Activated CD4-positive, alpha-beta T cell treated with anti-CD3 and anti-CD28 coated beads, Interleukin-2, amount 50 U/mL, for 1 hour (primary cell): ENCODE data around the gene FAM163B.

Source experiments
- DNase-seq: peaks from one replicate; pipeline ENCODE4 v3.0.0-alpha.2; 2020

The FAM163B gene

GRCh38 chr9:133609311-133610098 lies at the start of gene FAM163B:
Gene FAM163B, minus strand, starts transcription at chr9:133609389. Its CDS starts 29,166 bp downstream, at chr9:133580223.
- peak; percentile 29 for DNase-seq

GRCh38 chr9:133657120-133657661 lies 48.0 kb upstream of the FAM163B start:
- DNase-seq = no peak

DNA sequence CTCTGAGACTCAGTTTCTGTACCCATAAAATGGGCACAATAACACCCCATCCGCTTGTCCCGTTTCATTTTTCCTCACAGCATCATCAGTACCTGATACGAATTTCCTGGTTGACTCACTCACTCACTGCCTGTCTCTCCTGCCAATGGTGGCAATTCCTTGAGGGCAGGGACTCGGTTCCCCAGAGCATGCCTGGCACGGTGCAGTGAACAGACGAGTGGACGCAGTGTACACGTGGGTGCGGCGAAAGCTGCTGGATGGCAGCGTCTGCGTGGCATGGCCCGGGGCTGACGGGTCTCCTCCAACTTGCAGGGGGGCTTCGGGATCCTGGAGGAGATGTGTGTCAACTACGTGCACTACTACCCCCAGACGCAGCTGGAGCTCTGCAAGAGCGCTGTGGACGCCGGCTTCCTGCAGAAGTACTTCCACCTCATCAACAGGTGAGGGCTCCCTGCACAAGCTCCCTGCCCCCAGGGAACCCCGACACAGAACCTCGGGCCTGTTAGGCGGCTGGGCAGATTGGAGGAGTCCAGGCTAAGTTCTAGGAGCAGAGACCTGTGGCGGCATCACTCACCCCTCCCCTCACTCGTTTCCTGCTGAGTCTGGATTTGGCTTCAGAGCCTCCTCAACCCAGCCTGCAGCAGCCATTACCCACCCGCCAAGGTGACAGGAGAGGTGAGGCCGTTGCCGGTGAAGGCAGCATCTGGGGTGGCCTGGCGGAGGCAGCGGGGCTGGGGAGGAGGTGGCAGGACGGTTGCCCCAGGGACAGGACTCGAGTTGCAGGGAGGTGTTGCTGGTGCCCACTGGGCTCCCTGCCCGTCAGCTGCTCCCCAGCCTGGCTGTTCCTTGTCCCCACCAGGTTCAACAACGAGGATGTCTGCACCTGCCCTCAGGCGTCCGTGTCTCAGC lies 47.3 kb upstream of the FAM163B start:
- peak; percentile 55 for DNase-seq

DNA sequence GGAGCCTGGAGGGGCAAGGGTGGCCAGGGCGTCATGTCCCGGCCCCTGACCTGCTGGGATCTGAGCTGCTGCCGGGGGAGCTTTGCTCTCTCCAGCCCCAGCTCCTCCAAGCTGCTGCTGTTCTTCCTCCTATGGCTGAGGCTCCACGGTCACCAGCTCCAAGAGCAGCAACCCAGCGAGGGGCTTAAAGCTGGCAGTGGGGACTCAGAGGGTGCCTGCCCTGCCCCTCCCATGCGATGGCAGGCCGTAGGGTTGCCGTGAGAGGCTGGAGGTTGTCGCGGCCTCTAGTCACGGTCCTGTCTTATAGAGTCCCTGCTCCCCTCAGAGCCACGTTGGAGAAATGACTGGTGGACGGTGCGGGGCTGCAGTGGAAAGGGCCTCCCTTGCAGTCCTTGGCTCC lies 46.5 kb upstream of the FAM163B start:
- no peak for DNase-seq

DNA sequence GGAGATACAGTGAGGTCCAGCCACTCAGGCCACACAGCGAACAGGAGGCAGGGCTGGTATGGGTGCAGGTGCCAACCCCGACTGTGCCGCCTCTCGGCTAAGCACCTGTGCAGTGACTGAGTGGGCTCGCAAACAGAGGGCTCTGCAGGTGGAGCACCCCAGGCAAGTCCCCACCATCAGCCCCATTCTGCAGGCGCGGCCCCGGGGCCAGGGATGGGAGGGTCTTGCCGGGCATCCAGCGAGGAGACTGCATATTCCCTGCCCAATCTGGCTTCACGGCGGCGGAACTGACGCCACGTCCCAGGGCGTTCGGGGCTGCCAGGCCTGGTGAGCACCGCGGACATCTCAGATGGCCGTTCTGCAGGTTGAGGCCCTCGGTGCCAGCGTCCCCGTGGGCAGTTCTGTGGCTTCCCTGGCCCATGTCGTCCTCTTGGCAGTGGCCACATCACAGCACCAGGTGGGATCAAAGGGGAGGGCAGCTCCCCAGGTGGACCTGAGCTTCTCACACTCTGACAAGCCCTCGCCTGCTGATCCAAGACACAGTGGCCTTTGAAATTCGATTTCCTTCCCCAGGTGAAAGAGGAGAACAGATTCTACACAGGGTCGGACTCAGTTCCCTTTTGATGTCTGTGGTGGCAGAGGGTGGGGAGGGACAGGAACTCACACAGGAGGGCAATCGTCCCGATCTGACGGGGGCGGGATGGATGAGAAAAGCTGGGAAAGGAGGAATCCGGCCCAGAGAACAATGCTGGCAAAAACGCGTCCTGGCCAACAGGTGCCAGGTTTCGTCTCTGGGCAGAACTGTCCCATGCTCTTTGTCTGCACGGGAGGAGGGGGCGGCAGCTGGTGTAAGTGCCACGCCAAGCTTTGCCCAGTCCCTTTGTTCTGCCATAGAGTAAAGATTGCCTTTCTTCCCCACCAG lies 45.8 kb upstream of the FAM163B start:
- no peak for DNase-seq

GRCh38 chr9:133653638-133654037 lies 44.4 kb upstream of the FAM163B start:
- DNase-seq = no peak

- DNase-seq = no peak
Measured at GRCh38 chr9:133650026-133650425, 40.8 kb upstream of the FAM163B start.

- no peak for DNase-seq
Measured at GRCh38 chr9:133649194-133649593, 40.0 kb upstream of the FAM163B start.

DNA sequence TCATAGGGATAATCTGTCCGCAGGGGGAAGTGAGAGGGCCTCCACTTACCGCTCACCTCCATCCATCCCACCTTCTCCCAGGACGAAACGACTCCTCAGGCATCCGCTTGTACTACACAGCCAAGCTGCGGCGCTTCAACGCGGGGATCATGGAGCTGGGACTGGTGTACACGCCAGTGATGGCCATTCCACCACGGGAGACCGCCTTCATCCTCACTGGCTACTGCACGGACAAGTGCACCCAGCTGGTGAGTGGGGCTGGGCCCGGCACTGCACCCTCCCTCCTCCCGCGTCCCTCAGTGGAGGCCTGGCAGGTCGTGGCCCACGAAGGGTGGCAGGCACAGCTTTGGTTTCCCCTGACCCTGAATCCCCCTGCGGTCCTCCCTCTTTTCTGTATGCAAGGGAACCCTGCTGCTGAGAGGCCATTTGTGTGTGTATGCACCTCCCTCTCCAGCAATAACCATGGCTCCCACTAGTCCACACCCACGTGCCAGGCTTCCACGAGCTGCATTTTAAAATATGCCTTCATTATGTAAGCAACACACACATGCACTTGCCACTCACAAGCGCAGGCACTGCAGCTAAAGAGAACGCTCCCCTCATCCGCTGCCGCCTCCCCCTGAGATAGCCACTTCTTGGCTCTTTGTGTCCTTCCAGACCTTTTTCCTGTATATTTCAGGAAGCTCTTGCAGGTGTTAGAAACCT lies 38.7 kb upstream of the FAM163B start:
- DNase-seq = no peak

DNA sequence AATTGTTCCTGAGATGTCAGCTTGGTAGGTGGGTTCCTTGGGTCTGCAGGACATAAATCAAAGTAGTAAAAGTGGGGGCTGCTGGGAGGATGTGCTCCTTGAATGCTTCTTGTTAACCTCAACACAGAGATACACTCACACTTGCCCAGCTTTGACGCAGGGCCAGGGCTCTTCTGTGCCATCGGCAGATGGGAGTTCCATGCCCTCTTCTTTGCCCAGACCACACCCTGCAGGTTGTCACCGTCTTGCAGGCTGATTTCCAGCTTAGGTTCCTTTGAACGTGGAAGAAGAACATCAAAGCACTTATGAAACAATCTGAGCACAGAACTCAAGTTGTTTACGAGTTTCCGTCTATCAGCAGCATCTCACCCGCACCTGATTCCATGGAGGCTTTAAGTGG lies 38.0 kb upstream of the FAM163B start:
- DNase-seq = no peak

GRCh38 chr9:133645021-133645765 lies 36.0 kb upstream of the FAM163B start:
- no peak for DNase-seq

- no peak for DNase-seq
Measured at GRCh38 chr9:133643978-133644760, 35.0 kb upstream of the FAM163B start.

DNA sequence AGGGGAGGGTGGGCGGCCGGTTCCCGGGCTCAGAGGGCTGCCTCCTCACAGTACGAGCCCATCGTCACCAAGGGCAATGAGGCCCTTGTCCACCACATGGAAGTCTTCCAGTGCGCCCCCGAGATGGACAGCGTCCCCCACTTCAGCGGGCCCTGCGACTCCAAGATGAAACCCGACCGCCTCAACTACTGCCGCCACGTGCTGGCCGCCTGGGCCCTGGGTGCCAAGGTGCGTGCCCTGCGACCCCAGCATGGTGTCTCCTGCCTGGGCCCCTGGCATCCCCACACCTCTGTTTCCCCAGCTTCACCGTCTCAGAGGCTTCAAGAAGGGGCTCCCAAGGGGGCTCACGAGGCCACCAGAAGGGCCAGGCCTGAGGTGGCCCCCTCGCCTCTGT lies 34.2 kb upstream of the FAM163B start:
- DNase-seq = no peak

DNA sequence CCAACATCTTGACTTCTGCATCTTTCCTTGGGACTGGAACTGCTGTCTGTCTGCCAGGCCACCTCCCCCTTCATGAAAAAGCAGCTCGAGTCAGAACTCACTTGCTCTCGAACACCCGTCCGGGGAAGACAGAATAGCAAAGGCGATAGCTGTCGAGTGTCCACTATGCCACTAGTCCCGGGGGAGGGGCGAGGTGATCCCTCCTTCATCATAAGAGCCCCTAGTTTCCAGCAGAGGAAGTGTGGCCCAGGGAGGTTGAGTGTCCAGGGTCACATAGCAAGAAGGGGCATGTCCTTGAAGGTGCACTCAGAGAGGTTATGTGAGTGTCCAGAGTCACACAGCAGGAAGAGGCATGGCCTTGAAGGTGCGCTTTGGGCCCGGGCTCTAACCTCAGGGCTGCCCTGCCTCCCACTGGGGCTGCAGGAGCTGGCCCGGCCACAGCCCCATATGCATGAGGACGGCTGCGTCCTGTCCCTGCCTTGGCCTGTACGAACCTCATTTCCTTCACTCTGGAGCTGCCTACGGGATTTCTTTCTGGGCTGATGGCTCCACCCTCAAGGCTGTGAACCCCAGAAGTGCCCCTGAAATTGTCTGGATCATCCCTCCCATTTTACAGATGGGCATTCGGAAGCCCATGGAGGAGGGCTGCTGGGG lies 33.6 kb upstream of the FAM163B start:
- DNase-seq = no peak

DNA sequence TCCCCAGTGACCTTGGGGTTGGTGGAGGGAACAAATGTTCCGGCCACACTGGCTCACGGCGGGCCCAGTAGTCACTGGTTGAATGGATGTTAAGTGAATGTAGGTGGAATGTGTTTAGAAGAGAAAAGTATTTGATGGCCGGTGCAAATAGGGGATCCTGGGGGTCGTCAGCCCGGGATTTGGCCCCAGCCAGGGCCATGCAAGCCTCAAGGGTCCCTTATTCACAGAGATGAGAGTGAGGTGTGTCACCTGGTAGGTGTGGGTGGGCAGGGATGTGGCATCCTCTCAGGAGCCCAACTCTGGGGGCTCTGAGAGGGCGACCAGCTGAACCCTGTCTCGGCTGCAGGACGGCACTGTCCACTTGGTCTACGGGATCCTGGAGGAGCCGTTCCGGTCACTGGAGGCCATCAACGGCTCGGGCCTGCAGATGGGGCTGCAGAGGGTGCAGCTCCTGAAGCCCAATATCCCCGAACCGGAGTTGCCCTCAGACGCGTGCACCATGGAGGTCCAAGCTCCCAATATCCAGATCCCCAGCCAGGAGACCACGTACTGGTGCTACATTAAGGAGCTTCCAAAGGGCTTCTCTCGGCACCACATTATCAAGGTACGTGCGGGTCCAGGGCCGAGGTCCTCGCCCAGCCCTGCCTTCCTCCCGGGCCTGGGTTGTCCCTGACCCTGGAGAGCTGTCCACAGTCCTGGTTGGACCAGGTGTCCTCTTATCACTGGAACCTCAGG lies 32.8 kb upstream of the FAM163B start:
- DNase-seq = no peak

DNA sequence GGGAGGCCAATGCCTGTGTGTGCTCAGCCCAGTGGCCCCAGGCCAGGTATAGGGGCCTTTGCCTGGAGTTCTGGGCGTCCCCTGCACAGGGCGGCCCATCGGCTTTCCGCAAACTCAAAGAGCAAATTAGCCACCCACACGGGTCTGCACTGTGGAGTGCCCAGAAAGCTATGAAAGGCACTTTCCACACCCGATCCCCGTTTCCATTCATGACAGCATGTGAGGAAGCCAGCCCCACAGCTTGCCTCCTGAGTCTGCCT lies 32.1 kb upstream of the FAM163B start:
- DNase-seq = no peak

GRCh38 chr9:133640580-133641395 lies 31.6 kb upstream of the FAM163B start:
- DNase-seq = no peak

DNA sequence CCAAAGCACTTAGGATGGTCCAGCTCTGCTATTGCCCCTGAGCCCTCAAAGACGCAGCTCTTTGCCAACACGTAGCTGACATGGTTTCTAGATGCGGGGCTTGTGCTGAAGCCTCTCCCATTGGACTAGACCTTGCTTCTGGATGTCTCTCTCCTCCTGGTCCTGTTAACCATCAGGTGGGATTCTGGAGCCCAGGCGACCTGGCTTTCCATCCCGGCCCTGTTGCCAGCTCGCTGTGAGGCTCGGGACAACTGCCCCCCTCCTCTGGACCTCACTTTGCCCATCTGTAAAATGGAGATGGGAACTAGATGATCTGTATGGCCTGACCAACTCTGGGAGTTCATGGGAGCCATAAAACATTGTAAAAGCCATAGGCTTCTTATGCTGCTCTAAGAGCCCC lies 31.0 kb upstream of the FAM163B start:
- no peak for DNase-seq
